Keratinocyte (primary cell): ENCODE data around the gene CADM2. TPM values are rescaled to one million over a fixed set of nuclear protein-coding genes. Genes with fewer than 3 reads are reported as not detected.

Experiments used
- DNase-seq: peaks from one replicate; pipeline ENCODE4 v3.0.0-alpha.2; 2011; ENCODE audit warnings: low read depth, missing footprints, low spot score
- FAIRE-seq: peaks from 2 replicates; lab custom pipeline; 2011; peaks lifted over from hg19 to GRCh38; lab: Jason Lieb, UNC
- H2AFZ ChIP-seq: 2 replicates; pipeline ENCODE4 v1.6.0; 2012; ENCODE audit warnings: low read length, control low read depth, inconsistent platforms; ENCODE audit not compliant: control insufficient read depth
- H3K27ac ChIP-seq: 2 replicates; pipeline ENCODE4 v1.5.1; 2011; ENCODE audit warnings: low read length; ENCODE audit not compliant: control insufficient read depth, insufficient read depth
- H3K27me3 ChIP-seq: 3 replicates; pipeline ENCODE4 v1.6.0; 2011; ENCODE audit warnings: low read length; ENCODE audit not compliant: control insufficient read depth, insufficient read depth; ENCODE audit errors: extremely low read depth
- H3K36me3 ChIP-seq, 2 experiments: 2 replicates in 1 of 2; 3 replicates in 1 of 2; pipeline ENCODE4 v1.5.1; 2011; ENCODE audit warnings: low read length in 2 of 2, mild to moderate bottlenecking in 1 of 2; ENCODE audit not compliant: control insufficient read depth in 2 of 2, insufficient read depth in 2 of 2; ENCODE audit errors: extremely low read depth in 1 of 2
- H3K4me1 ChIP-seq: 3 replicates; pipeline ENCODE4 v1.5.1; 2011; ENCODE audit warnings: low read length; ENCODE audit not compliant: control insufficient read depth, insufficient read depth; ENCODE audit errors: extremely low read depth
- H3K4me2 ChIP-seq: 3 replicates; pipeline ENCODE4 v1.6.0; 2011; ENCODE audit warnings: low read depth, low read length; ENCODE audit not compliant: control insufficient read depth, insufficient read depth; ENCODE audit errors: extremely low read depth
- H3K4me3 ChIP-seq, 3 experiments: fragments of 200-600 bp in 1 of 3; sonication (generic) in 1 of 3; 2 replicates in 2 of 3; 3 replicates in 1 of 3; pipeline ENCODE4 v1.5.1; 2011 to 2016; ENCODE audit warnings: low read length in 3 of 3, mild to moderate bottlenecking in 3 of 3, control low read depth in 2 of 3, inconsistent platforms in 1 of 3, low read depth in 1 of 3, mixed read lengths in 1 of 3, mixed run types in 1 of 3, moderate library complexity in 1 of 3; ENCODE audit not compliant: control insufficient read depth in 2 of 3, insufficient read depth in 2 of 3; ENCODE audit errors: extremely low read depth in 1 of 3
- H3K79me2 ChIP-seq: 2 replicates; pipeline ENCODE4 v1.6.0; 2012; ENCODE audit warnings: low read length; ENCODE audit not compliant: control insufficient read depth, insufficient read depth
- H3K9ac ChIP-seq: 3 replicates; pipeline ENCODE4 v1.6.0; 2011; ENCODE audit warnings: low read length; ENCODE audit not compliant: control insufficient read depth, insufficient read depth; ENCODE audit errors: extremely low read depth
- H3K9me1 ChIP-seq: 3 replicates; pipeline ENCODE4 v1.6.0; 2011; ENCODE audit warnings: low read length; ENCODE audit not compliant: control insufficient read depth, insufficient read depth; ENCODE audit errors: extremely low read depth
- H3K9me3 ChIP-seq: 2 replicates; pipeline ENCODE4 v1.5.1; 2012; ENCODE audit warnings: low read depth, low read length; ENCODE audit not compliant: control insufficient read depth
- H4K20me1 ChIP-seq: 3 replicates; pipeline ENCODE4 v1.6.0; 2011; ENCODE audit warnings: low read length; ENCODE audit not compliant: control insufficient read depth, insufficient read depth; ENCODE audit errors: extremely low read depth
- EZH2 ChIP-seq: IDR thresholded peaks from one replicate; pipeline ENCODE4 v1.6.1; 2012; ENCODE audit warnings: inconsistent platforms, mild to moderate bottlenecking, low read length, moderate library complexity
- dilution Hi-C: fragments of 300-500 bp; cut with MboI; formaldehyde crosslinking; loops from one replicate; pipeline ENCODE4 v1.7.0; 2020; ENCODE audit warnings: low sequenced_read_pairs; ENCODE audit not compliant: extremely low pct_ligation_motif_present
- polyA plus RNA-seq, 5 experiments: library from polyadenylated mRNA; depleted of rRNA in 3 of 5; stranded (reverse) in 3 of 5; stranded (forward) in 1 of 5; unstranded in 1 of 5; fragments of >200 nt; gene quantifications; 1 replicate in 1 of 5; 2 replicates in 3 of 5; 3 replicates in 1 of 5; pipeline versions ENCODE4 v1.2.1 to v1.2.3, GENCODE V29; 2011 to 2012; ENCODE audit warnings: missing spikeins in 2 of 5, low read depth in 1 of 5, low replicate concordance in 1 of 5
- TF ChIP-seq, protein P1 (sequence below), 3 experiments: IDR thresholded peaks in 1 of 3; conservative IDR thresholded peaks in 1 of 3; optimal IDR thresholded peaks in 1 of 3; 2 replicates in 2 of 3; 3 replicates in 1 of 3; pipeline versions ENCODE3 to v1.5.1; 2011; ENCODE audit warnings: low read length in 3 of 3, mild to moderate bottlenecking in 3 of 3, moderate library complexity in 2 of 3, control low read depth in 1 of 3, inconsistent platforms in 1 of 3; ENCODE audit not compliant: insufficient read depth in 2 of 3; ENCODE audit errors: extremely low read depth in 1 of 3

Gene CADM2
- polyA plus RNA-seq, 1 donor (not counting 4 experiments of a cell fraction or from before 2014, with no cell fraction given) = not detected

GRCh38 chr3:85005946-85006345 lies 47.2 kb downstream of the CADM2 start:
- no peaks in the 10 kb centered on the region for H3K36me3 ChIP-seq
- H3K4me3 ChIP-seq = no peak overlapping the region
- no peaks in the 10 kb centered on the region for H3K4me1 ChIP-seq
- no peak overlapping the region for H3K4me2 ChIP-seq
- no peaks in the 10 kb centered on the region for H3K27me3 ChIP-seq
- H3K9me1 ChIP-seq = no peaks in the 10 kb centered on the region
- no peak overlapping the region for H3K27ac ChIP-seq
- no peaks in the 10 kb centered on the region for H3K79me2 ChIP-seq
- H4K20me1 ChIP-seq = no peaks in the 10 kb centered on the region
- H3K9ac ChIP-seq = no peak overlapping the region
- no peak overlapping the region for H2AFZ ChIP-seq
- no peak for FAIRE-seq
- no peak for DNase-seq
- dilution Hi-C loops = no loop called here
- H3K9me3 ChIP-seq = no peaks in the 10 kb centered on the region
- no peak for TF ChIP-seq EZH2
- TF ChIP-seq, protein P1, sequence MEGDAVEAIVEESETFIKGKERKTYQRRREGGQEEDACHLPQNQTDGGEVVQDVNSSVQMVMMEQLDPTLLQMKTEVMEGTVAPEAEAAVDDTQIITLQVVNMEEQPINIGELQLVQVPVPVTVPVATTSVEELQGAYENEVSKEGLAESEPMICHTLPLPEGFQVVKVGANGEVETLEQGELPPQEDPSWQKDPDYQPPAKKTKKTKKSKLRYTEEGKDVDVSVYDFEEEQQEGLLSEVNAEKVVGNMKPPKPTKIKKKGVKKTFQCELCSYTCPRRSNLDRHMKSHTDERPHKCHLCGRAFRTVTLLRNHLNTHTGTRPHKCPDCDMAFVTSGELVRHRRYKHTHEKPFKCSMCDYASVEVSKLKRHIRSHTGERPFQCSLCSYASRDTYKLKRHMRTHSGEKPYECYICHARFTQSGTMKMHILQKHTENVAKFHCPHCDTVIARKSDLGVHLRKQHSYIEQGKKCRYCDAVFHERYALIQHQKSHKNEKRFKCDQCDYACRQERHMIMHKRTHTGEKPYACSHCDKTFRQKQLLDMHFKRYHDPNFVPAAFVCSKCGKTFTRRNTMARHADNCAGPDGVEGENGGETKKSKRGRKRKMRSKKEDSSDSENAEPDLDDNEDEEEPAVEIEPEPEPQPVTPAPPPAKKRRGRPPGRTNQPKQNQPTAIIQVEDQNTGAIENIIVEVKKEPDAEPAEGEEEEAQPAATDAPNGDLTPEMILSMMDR (optimal IDR thresholded peaks at IDR 0.05 in 1 of 3, IDR thresholded peaks at IDR 0.05 in 1 of 3, conservative IDR thresholded peaks at IDR 0.05 in 1 of 3; ENCODE audit: extremely low read depth in 1 of 3, insufficient read depth in 2 of 3, low read length in 3 of 3) = no peak

- Histone ChIP-seq H3K9me1 (no peaks in the 10 kb centered on the region), H2AFZ (no peak overlapping the region), H3K27ac (no peak overlapping the region), H3K36me3 (no peaks in the 10 kb centered on the region), H3K27me3 (no peaks in the 10 kb centered on the region), H3K4me1 (no peaks in the 10 kb centered on the region), H3K9ac (no peak overlapping the region), H3K4me2 (no peak overlapping the region), H3K79me2 (no peaks in the 10 kb centered on the region), H4K20me1 (no peaks in the 10 kb centered on the region), H3K4me3 (no peak overlapping the region), H3K9me3 (no peaks in the 10 kb centered on the region)
- DNase-seq (no peak), FAIRE-seq (no peak)
- TF ChIP-seq, protein P1 (optimal IDR thresholded peaks at IDR 0.05 in 1 of 3, IDR thresholded peaks at IDR 0.05 in 1 of 3, conservative IDR thresholded peaks at IDR 0.05 in 1 of 3; ENCODE audit: extremely low read depth in 1 of 3, insufficient read depth in 2 of 3, low read length in 3 of 3) = no peak
- TF ChIP-seq EZH2 = no peak
- dilution Hi-C loops = no loop called here
These were observed 48.7 kb downstream of the CADM2 start for GRCh38 chr3:85007195-85008094.
